HG03025 (cell line): ENCODE data around the gene SLC35F3.

Source experiments
- ATAC-seq: cut with Tn5 transposase; IDR thresholded peaks from one replicate; pipeline ENCODE4 v1.9.1; 2021; ENCODE audit warnings: mild to moderate bottlenecking, moderate library complexity; ENCODE audit not compliant: unreplicated experiment, low FRiP score

The SLC35F3 gene

DNA sequence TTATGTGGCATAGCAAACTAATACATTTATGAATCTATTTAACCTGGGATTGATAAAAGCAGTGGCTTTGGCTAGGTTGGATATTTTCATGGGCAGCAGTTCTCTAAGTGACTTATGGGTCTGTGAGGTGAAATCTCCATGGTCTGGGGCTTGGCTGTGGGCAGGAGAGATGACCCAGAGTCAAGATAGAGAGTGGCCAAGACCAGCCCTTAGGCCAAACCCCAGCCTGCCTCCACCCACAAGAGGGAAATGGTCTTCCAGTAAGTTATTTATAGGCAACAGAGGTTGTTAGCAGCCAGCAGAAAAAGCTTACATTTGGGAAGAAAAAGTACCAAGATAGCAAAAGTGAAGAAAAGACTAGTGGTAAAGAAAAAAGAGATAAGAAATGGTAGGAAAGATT, 61.4 kb downstream of the SLC35F3 start:
- no peak for ATAC-seq

DNA sequence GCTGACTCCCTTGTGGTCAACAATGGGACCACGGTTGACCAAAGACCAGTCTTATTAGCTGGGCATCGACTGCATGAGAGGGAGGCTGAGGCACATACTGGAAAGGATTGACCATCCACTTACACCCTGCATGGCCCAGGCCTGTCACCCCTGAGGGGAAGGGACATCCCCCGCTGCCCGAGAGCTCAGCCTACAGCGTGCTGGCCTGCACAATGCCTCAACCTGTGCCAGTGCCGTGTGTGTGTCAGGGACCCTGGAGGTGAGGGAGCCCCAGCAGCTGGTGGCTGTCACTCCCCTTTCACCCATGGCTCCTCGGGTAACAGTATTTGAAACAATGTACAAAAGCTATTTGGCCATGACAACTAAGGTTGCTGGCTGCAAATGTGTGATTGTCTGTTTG, 67.3 kb downstream of the SLC35F3 start:
- ATAC-seq, result no peak

DNA sequence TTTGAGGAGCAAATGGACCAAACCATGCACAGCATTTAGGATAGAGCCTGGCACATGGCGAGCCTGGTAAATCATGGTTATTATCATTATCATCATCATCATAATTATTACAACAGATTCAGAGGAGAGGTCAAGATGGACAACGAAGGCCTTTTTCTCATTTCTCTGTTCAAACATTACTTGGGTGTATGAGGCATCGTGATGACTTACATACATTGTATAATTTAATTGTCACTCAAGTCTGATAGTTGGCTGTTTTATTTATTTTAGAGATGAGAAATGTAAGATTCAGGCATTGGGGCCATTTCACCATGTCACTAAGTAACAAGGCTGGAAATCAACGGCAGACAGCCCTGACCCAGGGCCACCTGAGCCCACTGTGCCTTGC, 68.1 kb downstream of the SLC35F3 start:
- ATAC-seq, result no peak

DNA sequence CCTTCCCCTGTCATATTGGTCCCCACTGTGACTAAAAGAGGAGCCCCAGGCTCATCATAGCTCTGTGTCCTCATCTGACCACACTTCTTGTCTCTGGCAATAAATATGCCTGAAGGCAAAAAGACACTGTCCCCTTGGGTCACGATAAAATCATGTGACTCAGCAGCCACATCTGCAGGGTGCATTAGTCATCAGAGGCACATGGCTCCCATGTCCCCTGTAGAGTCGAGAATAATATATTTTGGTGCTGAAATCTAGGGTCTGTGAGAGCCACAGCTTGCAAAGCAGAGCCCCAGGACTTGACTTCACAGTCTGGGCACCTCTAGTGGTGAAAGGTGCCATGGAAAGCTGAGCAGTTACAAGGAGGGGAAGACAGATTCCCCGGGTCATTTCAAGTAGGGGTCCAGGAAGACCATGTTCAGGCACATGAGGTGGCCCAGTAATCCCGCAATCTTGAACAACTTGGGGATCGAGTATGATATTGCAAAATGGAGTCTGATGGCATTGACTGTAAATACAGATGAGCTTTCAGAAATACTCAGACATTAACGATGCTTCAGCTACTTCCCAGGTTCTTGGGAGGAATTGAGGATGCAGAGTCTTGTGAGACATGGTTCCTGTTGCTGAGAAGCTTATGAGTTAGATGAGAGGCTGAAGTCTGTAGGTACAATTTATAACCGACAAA, 68.6 kb downstream of the SLC35F3 start:
- no peak for ATAC-seq

DNA sequence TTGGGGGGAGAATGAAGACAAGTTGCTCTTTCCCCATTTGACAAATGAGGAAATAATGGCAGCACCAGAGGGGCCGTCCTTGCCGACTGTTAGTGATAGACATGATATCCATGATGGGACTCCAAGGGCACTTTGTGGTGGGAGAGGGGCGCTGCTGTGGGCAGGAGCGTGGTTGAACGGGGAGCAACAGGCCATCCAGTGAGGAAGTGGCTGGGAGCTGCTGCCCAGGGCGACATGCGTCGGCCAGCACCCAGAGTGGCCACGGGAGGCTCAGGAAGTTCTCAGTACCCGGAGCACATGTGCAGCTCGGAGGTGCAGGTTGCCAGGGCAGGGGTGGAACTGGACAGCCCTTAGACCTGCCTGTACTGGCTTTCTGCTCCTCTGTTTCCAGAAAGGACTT, 71.0 kb downstream of the SLC35F3 start:
- no peak for ATAC-seq

DNA sequence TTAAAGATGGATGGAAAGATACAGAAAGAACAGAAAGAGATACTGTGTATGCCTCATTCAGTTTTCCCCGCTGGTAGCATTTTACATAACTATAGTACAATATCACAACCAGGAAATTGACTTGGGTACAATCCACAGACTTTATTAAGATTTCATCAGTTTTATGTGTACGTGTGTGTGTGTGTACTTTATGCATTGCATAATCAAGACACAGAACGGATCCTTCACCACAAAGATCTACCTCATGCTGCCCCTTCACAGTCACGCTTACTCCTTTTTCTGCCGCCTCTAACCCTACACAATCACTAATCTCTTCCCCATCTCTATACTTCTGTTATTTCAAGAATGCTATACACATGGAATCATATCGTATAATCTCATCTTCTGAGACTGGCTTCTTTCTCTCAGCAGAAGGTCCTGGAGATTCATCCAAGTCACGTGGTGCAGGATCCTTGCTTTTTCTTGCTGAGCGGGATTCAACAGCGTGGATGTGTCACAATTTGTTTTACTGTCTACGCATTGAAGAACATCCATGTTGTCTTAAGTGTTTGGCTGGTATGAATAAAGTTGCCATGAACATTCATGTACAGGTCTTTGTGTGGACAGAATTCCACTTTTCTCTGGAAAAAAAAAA, 76.7 kb downstream of the SLC35F3 start:
- ATAC-seq, result no peak

DNA sequence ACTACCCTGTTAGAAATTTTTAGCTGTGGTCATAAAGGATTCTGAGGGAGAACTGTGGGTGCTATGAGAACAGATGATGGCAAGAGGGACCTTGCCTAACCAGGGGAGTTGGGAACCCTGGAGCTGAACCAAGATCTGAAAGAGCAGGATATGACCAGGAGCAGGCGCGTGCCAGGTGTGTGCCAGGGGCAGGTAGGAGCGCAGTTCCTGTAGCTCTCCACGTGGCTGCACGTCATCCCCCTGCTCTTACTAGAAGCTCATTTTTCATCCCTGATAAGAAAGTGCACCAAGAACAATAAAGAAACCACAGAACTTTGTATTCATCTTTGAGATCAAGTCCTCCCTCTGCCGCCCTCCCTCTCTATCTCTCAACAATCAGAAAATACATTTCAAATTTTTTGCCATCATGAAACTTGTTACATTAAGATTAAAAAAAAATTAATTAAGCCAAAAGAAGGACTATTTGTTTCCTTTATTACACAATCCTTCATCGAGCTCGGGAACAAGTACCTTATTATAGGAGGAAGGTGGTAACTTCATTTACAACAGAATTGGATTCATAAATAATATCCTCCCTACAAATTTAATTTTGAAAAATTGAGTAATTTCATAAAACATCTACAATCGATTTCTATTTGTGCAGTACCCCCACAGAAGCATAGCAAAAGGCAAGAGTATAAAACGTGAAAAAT, 78.5 kb downstream of the SLC35F3 start:
- no peak for ATAC-seq

DNA sequence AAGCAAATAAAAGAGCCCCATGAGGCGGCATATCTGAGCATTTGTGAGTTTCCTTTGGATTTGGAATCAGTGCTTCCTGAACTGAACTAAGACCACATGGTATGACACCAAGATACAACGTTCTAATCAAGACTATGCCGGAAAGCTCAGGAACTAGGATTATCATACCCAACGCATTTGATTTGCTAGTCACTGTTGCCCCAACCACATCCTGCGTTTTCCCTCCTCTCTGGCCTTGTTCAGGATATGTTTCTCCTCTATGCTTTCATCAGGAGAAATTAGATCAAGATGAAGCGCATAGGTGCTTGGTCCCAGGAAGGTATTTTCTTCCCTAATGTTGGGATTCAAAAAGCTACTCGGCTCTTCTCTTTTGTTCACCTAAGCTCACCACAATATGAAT, 79.3 kb downstream of the SLC35F3 start:
- no peak for ATAC-seq

DNA sequence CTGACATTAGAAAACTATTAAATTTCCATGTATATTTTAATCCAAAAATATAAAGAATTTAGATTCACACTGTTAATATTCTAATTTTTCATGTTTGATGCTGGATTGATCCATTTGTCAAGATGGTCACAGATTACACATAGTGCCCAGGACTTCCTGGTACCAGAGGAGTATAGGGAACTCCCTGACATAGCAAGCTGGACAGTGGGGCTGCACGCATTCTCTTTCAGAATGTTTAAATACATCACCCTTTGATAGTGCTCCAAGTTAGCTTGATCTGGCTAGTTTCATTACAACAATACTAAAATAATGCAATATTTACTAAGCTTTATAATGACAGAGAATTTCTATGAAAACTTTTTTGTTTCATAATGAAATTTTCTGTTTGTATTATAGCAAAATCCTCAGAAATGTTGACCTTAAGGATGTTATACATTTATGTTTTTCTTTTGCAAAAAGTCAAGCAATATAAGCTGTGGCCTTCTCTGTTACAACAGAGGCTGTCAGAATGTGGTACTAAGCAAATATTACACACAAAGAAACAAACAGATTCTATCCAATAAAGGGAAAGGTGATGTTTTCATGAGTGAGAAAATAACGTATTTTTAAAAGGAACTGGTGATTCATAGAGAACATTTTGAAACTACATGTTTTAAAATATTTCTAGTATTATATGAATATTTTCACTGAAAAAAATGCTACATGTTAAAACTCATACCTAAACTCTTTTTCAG, 84.7 kb downstream of the SLC35F3 start:
- no peak for ATAC-seq

DNA sequence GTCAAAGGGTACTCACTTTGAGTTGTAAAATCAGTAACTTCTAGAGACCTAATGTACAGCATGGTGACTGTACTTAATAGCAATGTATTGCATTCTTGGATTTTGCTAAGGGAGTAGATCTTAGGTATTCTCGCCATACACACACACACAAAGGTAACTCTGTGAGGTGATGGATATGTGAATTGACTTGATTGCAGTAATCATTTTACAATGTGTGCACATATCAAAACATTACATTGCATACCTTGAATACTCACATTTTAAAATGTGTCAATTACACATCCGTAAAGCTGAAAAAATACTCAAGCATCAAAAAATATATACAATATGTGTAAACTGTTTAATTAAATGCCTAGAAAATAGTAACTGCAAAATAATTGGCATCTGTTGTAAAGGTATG, 86.0 kb downstream of the SLC35F3 start:
- no peak for ATAC-seq

DNA sequence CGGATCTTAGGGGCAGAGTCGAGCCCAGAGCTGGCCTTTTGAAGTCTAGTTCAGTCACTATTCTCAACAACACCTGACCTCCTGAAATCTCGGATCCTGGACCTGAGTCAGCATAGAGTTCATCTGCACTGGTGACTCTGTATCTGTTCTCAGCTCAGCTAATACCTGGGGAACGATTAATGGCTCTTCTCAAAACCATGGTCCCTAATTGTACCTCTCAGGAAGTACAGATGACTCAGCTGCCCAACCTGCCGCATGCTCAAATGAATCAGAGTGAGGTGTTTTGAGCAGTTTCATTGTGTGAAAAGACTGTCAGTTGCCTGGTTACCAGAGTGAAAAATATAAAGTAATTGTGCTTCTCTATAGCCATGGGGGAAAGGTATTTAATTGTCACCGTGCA, 89.2 kb downstream of the SLC35F3 start:
- no peak for ATAC-seq

DNA sequence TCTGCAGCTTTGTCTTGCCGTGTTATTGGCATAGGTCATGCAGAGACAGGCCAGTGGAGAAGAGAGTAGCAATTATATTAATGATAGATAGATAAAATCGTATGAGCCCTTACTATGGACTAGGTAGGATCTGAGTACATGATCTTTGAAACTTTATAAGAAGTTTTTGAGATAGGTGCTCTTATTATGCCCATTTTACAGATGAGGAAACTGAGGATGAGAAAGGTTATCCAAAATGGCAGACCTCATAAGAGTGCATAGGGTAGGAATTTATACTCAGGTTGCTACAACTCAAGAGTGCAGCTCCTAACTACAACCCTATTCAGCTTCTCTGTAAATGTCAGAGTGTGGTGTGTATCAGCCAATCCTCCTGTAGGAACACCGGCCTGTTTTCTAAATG, 89.6 kb downstream of the SLC35F3 start:
- no peak for ATAC-seq

DNA sequence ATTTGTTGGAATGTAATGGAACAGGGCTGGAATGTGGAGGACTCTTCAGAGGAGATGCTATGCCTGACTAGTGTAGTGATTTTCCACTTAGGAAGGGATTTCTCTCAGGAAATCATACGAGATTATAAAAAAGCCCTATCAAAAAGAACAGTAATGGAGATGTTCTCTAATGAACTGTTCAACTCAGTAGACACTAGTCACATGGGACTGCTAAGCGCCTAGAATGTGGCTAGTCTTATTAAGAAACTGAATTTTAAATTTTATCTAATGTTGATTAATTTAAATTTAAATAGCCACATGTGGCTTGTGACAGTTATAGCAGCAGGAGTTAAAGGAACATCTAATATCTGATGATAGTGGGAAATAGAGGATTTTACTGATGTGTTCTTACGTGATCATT, 94.0 kb downstream of the SLC35F3 start:
- ATAC-seq, result no peak

DNA sequence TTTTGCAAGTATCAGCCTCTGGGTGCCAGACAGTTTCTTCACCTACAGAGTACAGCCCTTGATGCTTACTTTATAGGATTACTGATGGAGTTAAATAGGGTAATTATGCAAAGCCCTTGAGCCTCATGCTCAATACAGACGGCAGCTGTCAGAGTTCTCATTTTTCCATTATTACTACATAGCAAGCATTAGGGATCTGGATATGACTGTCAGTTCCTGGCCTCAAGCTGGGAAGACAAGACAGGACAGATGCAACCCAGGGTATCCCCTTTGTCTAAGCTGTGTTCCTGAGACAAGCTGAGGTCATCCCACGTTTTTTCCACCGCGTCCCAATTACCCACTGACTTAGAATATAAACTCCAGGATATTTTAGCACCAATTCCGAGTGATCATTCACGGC, 94.4 kb downstream of the SLC35F3 start:
- ATAC-seq, result no peak

DNA sequence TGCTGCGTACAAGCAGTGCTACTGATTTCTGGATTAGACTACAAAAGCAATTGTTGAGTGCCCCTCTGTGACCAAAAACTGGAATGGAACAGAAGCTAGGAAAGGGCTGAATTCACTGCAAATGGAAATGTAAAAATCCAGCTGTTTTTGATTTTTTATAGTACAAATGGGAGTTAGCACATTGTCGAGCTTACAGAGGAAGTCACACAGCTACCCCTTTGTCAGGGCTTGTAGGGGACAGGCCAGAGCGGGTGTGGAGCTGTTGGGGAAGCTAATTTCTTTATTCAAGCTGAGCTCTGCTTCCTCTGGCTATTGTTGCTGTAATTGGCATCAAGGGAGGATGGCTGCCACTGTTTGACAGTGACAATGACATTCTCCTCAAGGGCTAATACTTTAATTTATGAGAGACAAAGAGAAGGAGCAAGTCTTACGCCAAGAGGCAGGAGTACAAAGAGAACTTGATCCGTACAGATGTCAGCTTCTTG, 96.1 kb downstream of the SLC35F3 start:
- no peak for ATAC-seq

DNA sequence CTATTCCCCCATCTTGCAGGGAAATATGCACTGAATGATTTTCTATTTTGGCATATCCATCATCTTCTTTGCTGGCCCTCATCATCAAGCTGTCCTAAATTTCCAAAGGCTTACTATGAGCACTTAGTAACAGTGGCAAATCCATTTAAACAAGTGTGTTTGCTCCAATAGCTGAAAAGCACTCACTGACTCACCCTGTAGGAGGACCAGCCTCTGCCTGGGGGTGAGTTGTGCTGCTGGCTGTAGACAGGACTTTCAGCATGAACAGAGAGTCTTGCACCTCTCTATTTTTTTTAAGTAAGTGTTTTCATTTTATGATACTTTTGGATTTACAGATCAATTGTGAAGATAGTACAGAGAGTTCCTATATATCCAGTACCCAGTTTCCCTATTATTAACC, 97.3 kb downstream of the SLC35F3 start:
- ATAC-seq, result no peak

DNA sequence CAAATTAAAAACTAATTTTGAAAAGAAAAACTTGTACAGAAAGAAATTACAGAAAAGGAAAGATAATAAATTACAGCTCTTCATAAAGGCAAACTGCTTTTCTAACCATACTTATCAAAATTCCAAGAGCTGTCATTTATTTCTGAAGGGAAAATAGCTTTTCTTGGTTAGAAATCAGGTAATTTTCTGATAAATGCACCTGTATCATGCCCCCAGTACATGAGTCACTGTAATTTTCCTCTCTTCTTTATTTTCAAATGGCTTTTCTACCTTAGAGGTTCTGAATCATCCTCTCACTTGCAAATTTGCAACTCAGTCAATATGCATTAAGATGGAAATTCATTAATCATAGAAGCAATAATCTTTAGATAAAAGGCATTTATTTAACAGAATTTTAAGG, 100.1 kb downstream of the SLC35F3 start:
- no peak for ATAC-seq

DNA sequence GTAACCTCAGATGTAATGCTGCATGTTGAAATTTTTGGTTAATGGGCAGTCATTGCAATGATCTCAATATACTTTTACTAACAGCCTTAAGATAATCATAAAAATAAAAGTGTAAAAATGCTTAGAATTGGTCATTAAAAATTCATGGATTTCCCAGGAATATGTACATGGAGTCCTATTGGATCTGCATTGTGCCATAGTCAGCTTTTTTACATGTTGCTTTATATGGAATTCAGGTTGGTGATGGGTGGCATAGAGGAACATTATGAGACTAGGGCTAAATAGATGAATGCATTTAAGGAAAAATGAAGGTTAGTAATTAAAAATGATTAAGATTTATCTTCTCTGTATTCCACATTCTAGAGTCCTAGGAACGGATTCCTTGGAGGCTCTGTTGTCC, 103.2 kb downstream of the SLC35F3 start:
- no peak for ATAC-seq

DNA sequence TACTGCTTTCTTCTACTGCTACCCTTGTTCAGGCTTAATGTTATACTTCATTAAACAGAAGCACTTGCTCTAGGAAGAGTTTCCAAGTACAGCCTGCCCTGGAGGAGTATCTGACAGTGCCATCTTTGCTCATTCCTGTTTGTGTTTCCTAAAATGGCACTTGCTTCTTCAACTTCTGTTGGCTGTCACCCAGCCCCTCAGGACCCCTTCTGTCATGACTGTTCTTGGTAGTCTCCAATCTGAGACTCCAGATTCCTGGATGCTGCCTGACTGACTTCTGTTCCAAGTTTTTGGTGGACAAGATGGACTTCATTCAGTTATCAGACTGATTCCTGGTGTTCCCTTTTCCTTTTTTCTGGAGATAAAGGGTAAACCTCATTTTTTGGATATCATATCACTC, 104.1 kb downstream of the SLC35F3 start:
- no peak for ATAC-seq

DNA sequence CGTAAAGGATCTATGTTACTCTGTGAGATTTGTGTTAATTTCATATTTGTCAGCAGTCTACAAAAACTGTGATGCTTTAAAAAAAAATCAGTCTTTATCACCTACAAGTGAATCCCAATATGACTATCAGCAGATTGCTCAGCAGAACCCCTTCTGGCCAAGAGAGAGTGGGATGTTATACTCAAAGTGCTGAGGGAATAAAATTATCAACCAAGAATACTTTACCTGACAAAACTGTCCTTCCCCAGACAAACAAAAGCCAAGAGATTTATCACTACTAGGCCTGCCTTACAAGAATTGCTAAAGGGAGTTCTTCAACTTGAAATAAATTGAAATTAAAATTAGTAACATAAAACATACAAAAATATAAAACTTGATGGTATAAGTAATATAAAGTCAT, 105.2 kb downstream of the SLC35F3 start:
- ATAC-seq, result no peak

DNA sequence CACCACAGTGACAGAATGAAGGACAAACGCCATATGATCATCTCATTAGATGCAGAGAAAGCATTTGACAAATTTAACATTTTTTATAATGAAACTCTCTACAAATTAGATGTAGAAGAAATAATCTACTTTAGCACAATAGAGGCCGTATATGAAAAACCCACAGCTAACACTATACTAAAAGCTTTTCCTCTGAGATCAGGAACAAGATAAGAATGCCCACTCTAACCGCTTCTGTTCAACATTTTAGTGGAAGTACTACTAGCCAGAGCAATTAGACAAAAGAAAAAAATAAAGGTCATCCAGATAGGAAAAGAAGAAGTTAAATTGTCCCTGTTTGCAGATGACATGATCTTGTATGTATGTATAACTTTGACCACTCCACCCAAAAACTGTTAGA, 109.7 kb downstream of the SLC35F3 start:
- ATAC-seq, result no peak
